Keratinocyte (primary cell): Measurements from ENCODE around the gene OR5L1. TPM values are rescaled to one million over a fixed set of nuclear protein-coding genes. Genes with fewer than 3 reads are reported as not detected.

Experiments used
- DNase-seq: peaks from one replicate; pipeline ENCODE4 v3.0.0-alpha.2; 2011; ENCODE audit warnings: low read depth, missing footprints, low spot score
- FAIRE-seq: peaks from 2 replicates; lab custom pipeline; 2011; peaks lifted over from hg19 to GRCh38; lab: Jason Lieb, UNC
- H2AFZ ChIP-seq: 2 replicates; pipeline ENCODE4 v1.6.0; 2012; ENCODE audit warnings: low read length, control low read depth, inconsistent platforms; ENCODE audit not compliant: control insufficient read depth
- H3K27ac ChIP-seq: 2 replicates; pipeline ENCODE4 v1.5.1; 2011; ENCODE audit warnings: low read length; ENCODE audit not compliant: control insufficient read depth, insufficient read depth
- H3K27me3 ChIP-seq: 3 replicates; pipeline ENCODE4 v1.6.0; 2011; ENCODE audit warnings: low read length; ENCODE audit not compliant: control insufficient read depth, insufficient read depth; ENCODE audit errors: extremely low read depth
- H3K36me3 ChIP-seq, 2 experiments: 2 replicates in 1 of 2; 3 replicates in 1 of 2; pipeline ENCODE4 v1.5.1; 2011; ENCODE audit warnings: low read length in 2 of 2, mild to moderate bottlenecking in 1 of 2; ENCODE audit not compliant: control insufficient read depth in 2 of 2, insufficient read depth in 2 of 2; ENCODE audit errors: extremely low read depth in 1 of 2
- H3K4me1 ChIP-seq: 3 replicates; pipeline ENCODE4 v1.5.1; 2011; ENCODE audit warnings: low read length; ENCODE audit not compliant: control insufficient read depth, insufficient read depth; ENCODE audit errors: extremely low read depth
- H3K4me2 ChIP-seq: 3 replicates; pipeline ENCODE4 v1.6.0; 2011; ENCODE audit warnings: low read depth, low read length; ENCODE audit not compliant: control insufficient read depth, insufficient read depth; ENCODE audit errors: extremely low read depth
- H3K4me3 ChIP-seq, 3 experiments: fragments of 200-600 bp in 1 of 3; sonication (generic) in 1 of 3; 2 replicates in 2 of 3; 3 replicates in 1 of 3; pipeline ENCODE4 v1.5.1; 2011 to 2016; ENCODE audit warnings: low read length in 3 of 3, mild to moderate bottlenecking in 3 of 3, control low read depth in 2 of 3, inconsistent platforms in 1 of 3, low read depth in 1 of 3, mixed read lengths in 1 of 3, mixed run types in 1 of 3, moderate library complexity in 1 of 3; ENCODE audit not compliant: control insufficient read depth in 2 of 3, insufficient read depth in 2 of 3; ENCODE audit errors: extremely low read depth in 1 of 3
- H3K79me2 ChIP-seq: 2 replicates; pipeline ENCODE4 v1.6.0; 2012; ENCODE audit warnings: low read length; ENCODE audit not compliant: control insufficient read depth, insufficient read depth
- H3K9ac ChIP-seq: 3 replicates; pipeline ENCODE4 v1.6.0; 2011; ENCODE audit warnings: low read length; ENCODE audit not compliant: control insufficient read depth, insufficient read depth; ENCODE audit errors: extremely low read depth
- H3K9me1 ChIP-seq: 3 replicates; pipeline ENCODE4 v1.6.0; 2011; ENCODE audit warnings: low read length; ENCODE audit not compliant: control insufficient read depth, insufficient read depth; ENCODE audit errors: extremely low read depth
- H3K9me3 ChIP-seq: 2 replicates; pipeline ENCODE4 v1.5.1; 2012; ENCODE audit warnings: low read depth, low read length; ENCODE audit not compliant: control insufficient read depth
- H4K20me1 ChIP-seq: 3 replicates; pipeline ENCODE4 v1.6.0; 2011; ENCODE audit warnings: low read length; ENCODE audit not compliant: control insufficient read depth, insufficient read depth; ENCODE audit errors: extremely low read depth
- EZH2 ChIP-seq: IDR thresholded peaks from one replicate; pipeline ENCODE4 v1.6.1; 2012; ENCODE audit warnings: inconsistent platforms, mild to moderate bottlenecking, low read length, moderate library complexity
- dilution Hi-C: fragments of 300-500 bp; cut with MboI; formaldehyde crosslinking; loops from one replicate; pipeline ENCODE4 v1.7.0; 2020; ENCODE audit warnings: low sequenced_read_pairs; ENCODE audit not compliant: extremely low pct_ligation_motif_present
- polyA plus RNA-seq, 5 experiments: library from polyadenylated mRNA; depleted of rRNA in 3 of 5; stranded (reverse) in 3 of 5; stranded (forward) in 1 of 5; unstranded in 1 of 5; fragments of >200 nt; gene quantifications; 1 replicate in 1 of 5; 2 replicates in 3 of 5; 3 replicates in 1 of 5; pipeline versions ENCODE4 v1.2.1 to v1.2.3, GENCODE V29; 2011 to 2012; ENCODE audit warnings: missing spikeins in 2 of 5, low read depth in 1 of 5, low replicate concordance in 1 of 5
- TF ChIP-seq, protein P1 (sequence below), 3 experiments: IDR thresholded peaks in 1 of 3; conservative IDR thresholded peaks in 1 of 3; optimal IDR thresholded peaks in 1 of 3; 2 replicates in 2 of 3; 3 replicates in 1 of 3; pipeline versions ENCODE3 to v1.5.1; 2011; ENCODE audit warnings: low read length in 3 of 3, mild to moderate bottlenecking in 3 of 3, moderate library complexity in 2 of 3, control low read depth in 1 of 3, inconsistent platforms in 1 of 3; ENCODE audit not compliant: insufficient read depth in 2 of 3; ENCODE audit errors: extremely low read depth in 1 of 3

Gene OR5L1
- polyA plus RNA-seq, 1 donor (not counting 4 experiments of a cell fraction or from before 2014, with no cell fraction given): not detected

DNA sequence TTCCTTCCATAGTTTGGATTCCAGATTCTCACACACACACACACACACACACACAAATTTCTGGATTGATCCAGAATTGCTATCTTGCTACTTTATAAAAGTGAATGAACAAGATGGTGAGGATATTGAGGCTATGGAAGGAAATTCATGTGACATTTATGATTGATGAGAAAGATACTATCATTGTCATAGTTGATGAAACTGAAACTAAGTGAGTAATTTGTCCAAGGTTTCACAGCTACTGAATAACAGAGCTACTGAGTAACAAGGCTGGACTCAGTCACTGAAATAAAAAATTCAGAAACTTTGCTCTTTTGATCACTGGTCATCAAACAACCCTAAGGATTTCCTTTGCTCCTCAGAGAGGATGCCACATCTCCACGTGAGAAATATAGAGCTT is 43.5 kb downstream of the OR5L1 start:
- Histone ChIP-seq H3K36me3 (no peaks in the 10 kb centered on the region), H3K9ac (no peak overlapping the region), H3K4me3 (no peak overlapping the region), H3K9me1 (no peaks in the 10 kb centered on the region), H3K4me2 (no peak overlapping the region), H2AFZ (no peak overlapping the region), H3K79me2 (no peaks in the 10 kb centered on the region), H3K27ac (no peak overlapping the region), H3K4me1 (no peaks in the 10 kb centered on the region), H4K20me1 (no peaks in the 10 kb centered on the region), H3K27me3 (no peaks in the 10 kb centered on the region), H3K9me3 (no peaks in the 10 kb centered on the region)
- no peak for FAIRE-seq
- no peak for TF ChIP-seq EZH2
- TF ChIP-seq, protein P1, sequence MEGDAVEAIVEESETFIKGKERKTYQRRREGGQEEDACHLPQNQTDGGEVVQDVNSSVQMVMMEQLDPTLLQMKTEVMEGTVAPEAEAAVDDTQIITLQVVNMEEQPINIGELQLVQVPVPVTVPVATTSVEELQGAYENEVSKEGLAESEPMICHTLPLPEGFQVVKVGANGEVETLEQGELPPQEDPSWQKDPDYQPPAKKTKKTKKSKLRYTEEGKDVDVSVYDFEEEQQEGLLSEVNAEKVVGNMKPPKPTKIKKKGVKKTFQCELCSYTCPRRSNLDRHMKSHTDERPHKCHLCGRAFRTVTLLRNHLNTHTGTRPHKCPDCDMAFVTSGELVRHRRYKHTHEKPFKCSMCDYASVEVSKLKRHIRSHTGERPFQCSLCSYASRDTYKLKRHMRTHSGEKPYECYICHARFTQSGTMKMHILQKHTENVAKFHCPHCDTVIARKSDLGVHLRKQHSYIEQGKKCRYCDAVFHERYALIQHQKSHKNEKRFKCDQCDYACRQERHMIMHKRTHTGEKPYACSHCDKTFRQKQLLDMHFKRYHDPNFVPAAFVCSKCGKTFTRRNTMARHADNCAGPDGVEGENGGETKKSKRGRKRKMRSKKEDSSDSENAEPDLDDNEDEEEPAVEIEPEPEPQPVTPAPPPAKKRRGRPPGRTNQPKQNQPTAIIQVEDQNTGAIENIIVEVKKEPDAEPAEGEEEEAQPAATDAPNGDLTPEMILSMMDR (optimal IDR thresholded peaks at IDR 0.05 in 1 of 3, IDR thresholded peaks at IDR 0.05 in 1 of 3, conservative IDR thresholded peaks at IDR 0.05 in 1 of 3; ENCODE audit: extremely low read depth in 1 of 3, insufficient read depth in 2 of 3, low read length in 3 of 3): no peak
- no peak for DNase-seq
- dilution Hi-C loops: no loop called here

Other genes starting within 250 kb of the OR5L1 start
- gene OR4C16, start 239.2 kb upstream of the OR5L1 start, polyA plus RNA-seq: not detected in 3 replicates
- not detected in 3 replicates for gene OR4C11, start 203.7 kb upstream of the OR5L1 start, polyA plus RNA-seq
- not detected in 3 replicates for gene OR4P4, start 176.3 kb upstream of the OR5L1 start, polyA plus RNA-seq
- not detected in 3 replicates for gene OR4S2, start 163.0 kb upstream of the OR5L1 start, polyA plus RNA-seq
- not detected in 3 replicates for gene OR4C6, start 149.2 kb upstream of the OR5L1 start, polyA plus RNA-seq
- gene OR5D13, start 37.9 kb upstream of the OR5L1 start, polyA plus RNA-seq: not detected in 3 replicates
- gene OR5D14, start 15.8 kb upstream of the OR5L1 start, polyA plus RNA-seq: not detected in 3 replicates
- not detected in 3 replicates for gene OR5D18, start 8.3 kb downstream of the OR5L1 start, polyA plus RNA-seq
- gene OR5L2, start 15.9 kb downstream of the OR5L1 start, polyA plus RNA-seq: not detected in 3 replicates
- not detected in 3 replicates for gene OR5D16, start 27.4 kb downstream of the OR5L1 start, polyA plus RNA-seq
- gene TRIM51, start 71.9 kb downstream of the OR5L1 start, polyA plus RNA-seq: not detected in 3 replicates
- gene OR5W2, start 103.2 kb downstream of the OR5L1 start, polyA plus RNA-seq: not detected in 3 replicates
- not detected in 3 replicates for gene OR5I1, start 125.0 kb downstream of the OR5L1 start, polyA plus RNA-seq
- gene OR10AG1, start 158.6 kb downstream of the OR5L1 start, polyA plus RNA-seq: not detected in 3 replicates
- not detected in 3 replicates for gene OR5F1, start 183.3 kb downstream of the OR5L1 start, polyA plus RNA-seq
- gene OR5AS1, start 216.3 kb downstream of the OR5L1 start, polyA plus RNA-seq: not detected in 3 replicates